Naive thymus-derived CD4-positive, alpha-beta T cell (primary cell): Measurements from ENCODE around the gene ABCC2. TPM values are rescaled to one million over a fixed set of nuclear protein-coding genes. Genes with fewer than 3 reads are reported as not detected.
A peak's percentile ranks its signal among the peaks of the same experiment; 100 is the strongest.

ENCODE experiments used
- ATAC-seq: fragments of 150-1000 bp; cut with Tn5 transposase; 2 replicates; pipeline ENCODE4 v1.10.0; 2021; ENCODE audit warnings: mild to moderate bottlenecking, moderate library complexity
- CTCF ChIA-PET: fragments of 350-600 bp; sonication (Branson Sonifier 250); formaldehyde crosslinking; loops from one replicate; lab custom pipeline; 2021; ENCODE audit warnings: antibody characterized with exemption; lab: Charles Lee
- POLR2A ChIA-PET: fragments of 350-600 bp; sonication (Branson Sonifier 250); formaldehyde crosslinking; loops from one replicate; lab custom pipeline; 2021; ENCODE audit warnings: antibody characterized with exemption, inconsistent platforms; lab: Charles Lee
- DNase-seq, 9 donors: peaks; one replicate each; pipeline versions ENCODE4 v3.0.0 to v3.0.0-alpha.2; 2020 to 2022; ENCODE audit warnings: mixed read lengths in 1 of 9
- H3K27ac ChIP-seq: one replicate; pipeline ENCODE4 v1.7.0; 2013; ENCODE audit warnings: mild to moderate bottlenecking, low read depth, low read length, moderate library complexity
- H3K27me3 ChIP-seq, 2 donors: one replicate each; pipeline ENCODE4 v1.7.0; 2013; ENCODE audit warnings: low read length in 2 of 2, mild to moderate bottlenecking in 2 of 2, moderate library complexity in 2 of 2; ENCODE audit not compliant: control insufficient read depth in 2 of 2, insufficient read depth in 2 of 2
- H3K36me3 ChIP-seq, 3 experiments: 1 replicate in 2 of 3; 2 replicates in 1 of 3; pipeline ENCODE4 v1.7.0; 2013; ENCODE audit warnings: low read length in 3 of 3, mild to moderate bottlenecking in 3 of 3, moderate library complexity in 1 of 3; ENCODE audit not compliant: insufficient read depth in 3 of 3, control insufficient read depth in 2 of 3
- H3K4me1 ChIP-seq, 2 donors: one replicate each; pipeline ENCODE4 v1.7.0; 2013; ENCODE audit warnings: low read length in 2 of 2, mild to moderate bottlenecking in 2 of 2, moderate library complexity in 1 of 2; ENCODE audit not compliant: control insufficient read depth in 2 of 2, insufficient read depth in 2 of 2
- H3K4me3 ChIP-seq: 2 replicates; pipeline ENCODE4 v1.7.0; 2013; ENCODE audit warnings: mild to moderate bottlenecking, low read length
- H3K9me3 ChIP-seq, 3 experiments: 1 replicate in 2 of 3; 2 replicates in 1 of 3; pipeline ENCODE4 v1.7.0; 2013; ENCODE audit warnings: low read length in 3 of 3; ENCODE audit not compliant: control insufficient read depth in 2 of 3
- H3K27ac Mint-ChIP-seq, 9 donors: one replicate each; pipeline ENCODE4 v1.8.0; 2020 to 2022; ENCODE audit warnings: mixed read lengths in 9 of 9, mild to moderate bottlenecking in 8 of 9, moderate library complexity in 5 of 9, inconsistent platforms in 2 of 9
- H3K27me3 Mint-ChIP-seq, 5 donors: one replicate each; pipeline ENCODE4 v1.8.0; 2021 to 2022; ENCODE audit warnings: mixed read lengths in 5 of 5, mild to moderate bottlenecking in 1 of 5
- H3K36me3 Mint-ChIP-seq, 5 donors: one replicate each; pipeline ENCODE4 v1.8.0; 2020 to 2022; ENCODE audit warnings: mixed read lengths in 5 of 5, mild to moderate bottlenecking in 3 of 5, inconsistent platforms in 1 of 5
- H3K4me1 Mint-ChIP-seq, 7 donors: one replicate each; pipeline ENCODE4 v1.8.0; 2020 to 2022; ENCODE audit warnings: mixed read lengths in 7 of 7, mild to moderate bottlenecking in 3 of 7, inconsistent platforms in 1 of 7
- H3K4me3 Mint-ChIP-seq, 10 donors: one replicate each; pipeline ENCODE4 v1.8.0; 2020 to 2022; ENCODE audit warnings: mild to moderate bottlenecking in 10 of 10, mixed read lengths in 10 of 10, moderate library complexity in 6 of 10, inconsistent platforms in 2 of 10
- H3K9me3 Mint-ChIP-seq, 11 donors: one replicate each; pipeline ENCODE4 v1.8.0; 2020 to 2022; ENCODE audit warnings: mixed read lengths in 11 of 11, mild to moderate bottlenecking in 4 of 11, inconsistent platforms in 1 of 11, moderate library complexity in 1 of 11
- intact Hi-C, 2 donors: fragments of 100-400 bp; cut with micrococcal nuclease; formaldehyde crosslinking; loops; one replicate each; pipeline ENCODE4 v1.15.1; 2023
- polyA plus RNA-seq, 2 donors: library from polyadenylated mRNA; unstranded; fragments of 300-500 nt; fragmentation: Illumina TruSeq; gene quantifications; one replicate each; pipeline ENCODE4 v1.2.3, GENCODE V29; 2021
- total RNA-seq, 6 experiments: library from RNA in 5 of 6; stranded (reverse) in 5 of 6; gene quantifications; 1 replicate in 5 of 6; 2 replicates in 1 of 6; pipeline ENCODE4 v1.2.3 and lab custom pipeline; 2021 to 2026

The ABCC2 gene
- total and polyA plus RNA-seq, 7 experiments from 2014 or later, result 0.95 to 7.6 (median 2.8) TPM

DNA sequence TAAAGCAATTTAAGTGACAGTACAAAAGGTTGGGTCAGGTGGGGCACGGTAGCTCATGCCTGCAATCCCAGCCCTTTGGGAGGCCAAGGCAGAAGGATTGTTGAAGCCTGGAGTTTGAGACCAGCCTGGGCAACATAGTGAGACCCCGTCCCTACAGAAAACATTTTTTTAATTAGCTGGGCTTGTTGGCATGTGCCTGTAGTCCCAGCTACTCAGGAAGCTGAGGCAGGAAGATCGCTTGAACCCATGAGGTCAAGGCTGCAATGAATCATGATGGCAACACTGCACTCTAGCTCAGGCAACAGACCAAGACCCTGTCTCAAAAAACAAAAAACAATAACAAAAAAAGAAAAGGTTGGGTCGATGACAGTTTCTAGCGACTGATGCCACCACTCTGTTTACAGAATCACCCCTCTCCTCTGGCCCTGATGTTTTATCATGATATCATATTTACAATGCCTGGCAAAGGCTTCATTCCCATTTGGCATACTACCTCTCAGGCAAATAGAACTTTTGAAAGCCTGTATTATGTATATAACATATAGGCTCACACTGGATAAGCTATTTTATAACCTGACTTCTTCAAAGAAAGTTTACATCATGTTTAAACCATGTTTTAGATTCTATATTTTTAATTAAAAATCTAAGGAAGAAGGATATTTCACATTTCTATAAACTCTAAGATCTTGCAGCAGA, 558 bp upstream of the ABCC2 start:
- ATAC-seq (no peak), DNase-seq (no peak)
- no peak overlapping the region for H3K27ac ChIP-seq
- Mint-ChIP-seq H3K27ac (peak overlapping the region in 1 of 9 donors; percentile 44), H3K4me1 (peaks cover 0 to 6% (median 4%) of the 10 kb centered on the region in 7 donors), H3K27me3 (peaks cover 0 to 10% (median 0%) of the 10 kb centered on the region in 5 donors), H3K36me3 (peaks cover 0 to 41% (median 20%) of the 10 kb centered on the region in 5 donors), H3K4me3 (no peak overlapping the region), H3K9me3 (peaks cover 0 to 11% (median 0%) of the 10 kb centered on the region in 11 donors)
- intact Hi-C loops, result no loop called here
- ChIA-PET CTCF (no interaction called here), POLR2A (no interaction called here)
- no peaks in the 10 kb centered on the region for H3K4me1 ChIP-seq
- H3K27me3 ChIP-seq, result no peaks in the 10 kb centered on the region
- no peaks in the 10 kb centered on the region for H3K36me3 ChIP-seq
- H3K4me3 ChIP-seq, result no peak overlapping the region
- no peaks in the 10 kb centered on the region for H3K9me3 ChIP-seq

DNA sequence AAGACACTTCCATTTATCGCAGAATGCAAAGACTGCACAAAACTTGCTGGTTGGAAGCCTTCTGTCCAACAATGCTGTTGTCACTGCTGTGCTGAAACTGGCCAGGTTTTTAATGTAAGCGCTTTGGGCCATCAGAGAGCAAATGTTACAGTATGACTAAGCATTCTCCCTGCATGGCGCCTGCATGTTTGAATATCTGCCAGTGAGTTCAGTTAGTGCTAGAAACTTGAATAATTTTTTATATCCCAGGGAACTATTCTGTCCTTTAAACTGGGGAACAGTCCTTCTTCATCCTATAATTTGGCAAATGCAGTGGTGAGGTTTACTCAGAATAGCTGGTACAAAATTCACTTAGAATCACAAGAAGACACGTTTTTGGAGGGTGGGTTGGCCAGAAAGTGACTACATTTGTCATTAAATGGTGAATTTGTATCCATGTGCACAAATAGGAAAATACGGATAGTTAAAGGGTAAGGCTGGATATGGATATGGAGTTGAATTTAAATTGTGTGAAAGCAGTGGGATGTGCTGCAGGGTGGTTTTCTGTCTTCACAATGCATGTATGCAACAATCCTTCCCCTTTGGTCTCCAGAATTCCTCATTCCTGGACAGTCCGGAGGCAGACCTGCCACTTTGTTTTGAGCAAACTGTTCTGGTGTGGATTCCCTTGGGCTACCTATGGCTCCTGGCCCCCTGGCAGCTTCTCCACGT, 1.7 kb downstream of the ABCC2 start:
- DNase-seq (no peak), ATAC-seq (no peak)
- ChIA-PET CTCF (no interaction called here), POLR2A (no interaction called here)
- no peak overlapping the region for H3K4me3 Mint-ChIP-seq
- H3K36me3 Mint-ChIP-seq, result peaks cover 0 to 54% (median 25%) of the 10 kb centered on the region in 5 donors
- peaks cover 0 to 3% (median 0%) of the 10 kb centered on the region in 11 donors for H3K9me3 Mint-ChIP-seq
- peaks cover 0 to 4% (median 0%) of the 10 kb centered on the region in 5 donors for H3K27me3 Mint-ChIP-seq
- no peaks in the 10 kb centered on the region for H3K36me3 ChIP-seq
- peaks cover 0 to 5% (median 4%) of the 10 kb centered on the region in 7 donors for H3K4me1 Mint-ChIP-seq
- H3K9me3 ChIP-seq, result no peaks in the 10 kb centered on the region
- no peak overlapping the region for H3K4me3 ChIP-seq
- H3K27ac ChIP-seq, result no peak overlapping the region
- no peak overlapping the region for H3K27ac Mint-ChIP-seq
- intact Hi-C loops, result no loop called here
- H3K4me1 ChIP-seq, result no peaks in the 10 kb centered on the region
- H3K27me3 ChIP-seq, result no peaks in the 10 kb centered on the region

DNA sequence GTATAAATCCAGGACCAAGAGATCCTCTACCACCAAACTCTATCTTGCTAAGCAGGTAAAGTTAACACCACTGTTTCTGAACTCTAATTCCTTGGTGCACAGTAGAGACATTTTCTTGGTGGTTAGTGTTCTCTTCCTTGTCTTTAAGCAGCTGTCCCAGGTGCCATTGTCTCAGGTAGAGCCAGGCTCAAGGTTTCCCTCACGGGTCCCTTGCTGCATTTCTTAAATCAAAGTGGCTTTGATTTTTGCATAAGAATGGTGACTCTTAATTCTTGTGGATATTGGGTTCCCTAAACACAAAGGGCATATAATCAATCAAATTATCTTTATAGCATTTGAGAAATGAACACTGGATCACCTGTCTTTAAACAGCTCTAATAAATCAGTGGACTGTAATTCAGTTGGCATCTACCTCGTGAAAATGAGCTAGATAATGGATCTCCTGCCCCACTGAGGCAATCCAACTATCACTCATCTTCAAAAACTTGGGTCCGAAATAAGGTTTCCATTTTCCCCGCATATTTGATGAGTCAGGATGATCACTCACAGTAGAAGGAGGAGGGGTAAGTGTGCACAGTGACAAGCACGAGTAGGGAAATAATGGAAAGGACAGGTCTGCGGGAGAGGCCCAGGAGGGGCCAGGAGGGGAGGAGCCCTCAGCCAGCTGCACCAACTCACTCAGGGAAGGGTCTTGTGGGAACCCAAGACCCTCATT, 2.4 kb downstream of the ABCC2 start:
- ChIA-PET POLR2A (no interaction called here), CTCF (no interaction called here)
- Histone ChIP-seq H3K27ac (no peak overlapping the region), H3K27me3 (no peaks in the 10 kb centered on the region), H3K4me1 (no peaks in the 10 kb centered on the region), H3K9me3 (no peaks in the 10 kb centered on the region), H3K36me3 (no peaks in the 10 kb centered on the region), H3K4me3 (no peak overlapping the region)
- H3K27me3 Mint-ChIP-seq, result peaks cover 0 to 4% (median 0%) of the 10 kb centered on the region in 5 donors
- peaks cover 0 to 51% (median 21%) of the 10 kb centered on the region in 5 donors for H3K36me3 Mint-ChIP-seq
- no peak overlapping the region for H3K27ac Mint-ChIP-seq
- no peak for DNase-seq
- intact Hi-C loops, result no loop called here
- H3K9me3 Mint-ChIP-seq, result no peaks in the 10 kb centered on the region
- no peak overlapping the region for H3K4me3 Mint-ChIP-seq
- H3K4me1 Mint-ChIP-seq, result no peaks in the 10 kb centered on the region
- ATAC-seq, result no peak

DNA sequence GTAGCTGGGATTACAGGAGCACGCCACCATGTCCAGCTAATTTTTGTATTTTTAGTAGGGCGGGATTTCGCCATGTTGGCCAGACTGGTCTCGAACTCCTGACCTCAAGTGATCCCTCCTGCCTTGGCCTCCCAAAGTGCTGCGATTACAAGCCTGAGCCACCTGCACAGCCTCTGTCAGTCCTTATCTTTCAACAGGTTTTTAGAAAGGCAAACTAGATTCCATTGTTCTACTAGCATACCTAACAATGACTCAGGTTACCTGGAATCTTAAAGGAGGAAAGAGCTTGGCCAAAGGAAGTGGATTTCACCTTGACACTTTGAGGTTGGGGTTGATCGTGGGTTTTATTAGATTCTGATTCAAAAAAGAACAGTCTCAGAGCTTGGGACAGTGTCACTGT, 3.2 kb downstream of the ABCC2 start:
- CTCF ChIA-PET, result no interaction called here
- POLR2A ChIA-PET, result no interaction called here
- no peak overlapping the region for H3K27ac Mint-ChIP-seq
- Histone ChIP-seq H3K9me3 (no peaks in the 10 kb centered on the region), H3K36me3 (no peaks in the 10 kb centered on the region), H3K27ac (no peak overlapping the region), H3K4me3 (no peak overlapping the region), H3K4me1 (no peaks in the 10 kb centered on the region), H3K27me3 (no peaks in the 10 kb centered on the region)
- no peak for DNase-seq
- no peak overlapping the region for H3K4me3 Mint-ChIP-seq
- H3K27me3 Mint-ChIP-seq, result peaks cover 0 to 4% (median 0%) of the 10 kb centered on the region in 5 donors
- no peaks in the 10 kb centered on the region for H3K4me1 Mint-ChIP-seq
- no peaks in the 10 kb centered on the region for H3K9me3 Mint-ChIP-seq
- ATAC-seq, result no peak
- intact Hi-C loops, result no loop called here
- H3K36me3 Mint-ChIP-seq, result peaks cover 0 to 48% (median 21%) of the 10 kb centered on the region in 5 donors

DNA sequence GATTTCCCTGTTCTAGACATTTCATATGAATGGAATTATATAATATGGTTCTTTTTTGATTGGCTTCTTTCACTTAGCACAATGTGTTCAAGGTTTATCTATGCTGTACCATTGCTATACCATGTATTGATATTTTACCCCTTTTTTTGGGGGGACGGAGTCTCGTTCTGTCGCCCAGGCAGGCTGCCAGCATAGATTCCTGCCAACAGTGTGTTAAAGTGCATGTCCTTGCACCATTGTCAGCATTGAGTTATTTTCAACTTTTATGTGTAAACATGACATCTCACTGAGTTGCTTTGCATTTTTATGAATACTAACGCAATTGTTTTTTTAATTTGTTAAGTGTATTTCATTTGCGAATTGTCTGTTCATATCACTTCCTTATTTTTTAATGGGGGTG, 4.9 kb downstream of the ABCC2 start:
- H3K4me1 ChIP-seq, result no peaks in the 10 kb centered on the region

DNA sequence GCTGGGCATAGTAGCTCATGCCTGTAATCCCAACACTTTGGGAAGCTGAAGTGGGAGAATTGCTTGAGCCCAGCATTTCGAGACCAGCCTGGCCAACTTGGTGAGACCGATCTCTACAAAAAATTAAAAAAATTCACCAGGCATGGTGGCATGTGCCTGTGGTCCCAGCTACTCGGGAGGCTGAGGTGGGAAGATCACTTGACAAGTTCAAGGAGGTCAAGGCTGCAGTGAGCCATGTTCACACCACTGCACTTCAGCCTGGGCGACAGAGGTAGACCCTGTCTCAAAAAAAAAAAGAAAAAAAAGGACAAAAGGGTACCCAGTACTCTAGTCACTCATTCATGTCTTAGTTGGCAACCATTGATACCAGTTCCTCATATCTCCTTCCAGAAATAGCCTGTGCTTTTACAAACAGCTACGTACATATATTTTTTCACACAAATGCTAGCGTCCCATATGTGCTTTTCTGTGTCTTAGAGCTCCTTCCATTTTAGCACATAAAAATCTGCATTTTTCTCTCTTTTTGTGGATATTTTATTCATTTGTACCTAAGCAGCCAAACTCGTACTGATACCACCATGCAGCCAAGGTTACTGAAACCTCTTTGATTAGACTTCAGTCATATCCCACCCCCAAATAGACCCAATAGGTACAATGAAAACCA, 5.5 kb downstream of the ABCC2 start:
- Histone ChIP-seq H3K36me3 (no peaks in the 10 kb centered on the region), H3K9me3 (no peaks in the 10 kb centered on the region), H3K4me1 (no peaks in the 10 kb centered on the region), H3K4me3 (no peak overlapping the region), H3K27ac (no peak overlapping the region), H3K27me3 (no peaks in the 10 kb centered on the region)
- DNase-seq (no peak), ATAC-seq (no peak)
- H3K4me3 Mint-ChIP-seq, result no peak overlapping the region
- intact Hi-C loops, result no loop called here
- H3K4me1 Mint-ChIP-seq, result no peaks in the 10 kb centered on the region
- H3K27ac Mint-ChIP-seq, result no peak overlapping the region
- POLR2A ChIA-PET, result no interaction called here
- H3K27me3 Mint-ChIP-seq, result no peaks in the 10 kb centered on the region
- H3K9me3 Mint-ChIP-seq, result no peaks in the 10 kb centered on the region
- CTCF ChIA-PET, result no interaction called here
- peaks cover 0 to 48% (median 21%) of the 10 kb centered on the region in 5 donors for H3K36me3 Mint-ChIP-seq

More for the DNA sequence above, 4.9 kb downstream of the ABCC2 start:
- Histone ChIP-seq H3K36me3 (no peaks in the 10 kb centered on the region), H3K27ac (no peak overlapping the region), H3K4me3 (no peak overlapping the region), H3K27me3 (no peaks in the 10 kb centered on the region), H3K9me3 (no peaks in the 10 kb centered on the region)
- POLR2A ChIA-PET, result no interaction called here
- H3K4me3 Mint-ChIP-seq, result no peak overlapping the region
- ATAC-seq (no peak), DNase-seq (no peak)
- H3K36me3 Mint-ChIP-seq, result peaks cover 0 to 43% (median 21%) of the 10 kb centered on the region in 5 donors
- no peaks in the 10 kb centered on the region for H3K27me3 Mint-ChIP-seq
- H3K27ac Mint-ChIP-seq, result no peak overlapping the region
- no peaks in the 10 kb centered on the region for H3K4me1 Mint-ChIP-seq
- no peaks in the 10 kb centered on the region for H3K9me3 Mint-ChIP-seq
- intact Hi-C loops, result no loop called here
- CTCF ChIA-PET, result no interaction called here
